ENCODE measurements around the gene SMPDL3A. TPM values are rescaled to one million over a fixed set of nuclear protein-coding genes. Genes with fewer than 3 reads are reported as not detected.

SMPDL3A gene
- total and polyA plus RNA-seq, 2 donors (not counting 1 experiment from before 2014, with no cell fraction given), result 0.21 to 2.0 TPM

DNA sequence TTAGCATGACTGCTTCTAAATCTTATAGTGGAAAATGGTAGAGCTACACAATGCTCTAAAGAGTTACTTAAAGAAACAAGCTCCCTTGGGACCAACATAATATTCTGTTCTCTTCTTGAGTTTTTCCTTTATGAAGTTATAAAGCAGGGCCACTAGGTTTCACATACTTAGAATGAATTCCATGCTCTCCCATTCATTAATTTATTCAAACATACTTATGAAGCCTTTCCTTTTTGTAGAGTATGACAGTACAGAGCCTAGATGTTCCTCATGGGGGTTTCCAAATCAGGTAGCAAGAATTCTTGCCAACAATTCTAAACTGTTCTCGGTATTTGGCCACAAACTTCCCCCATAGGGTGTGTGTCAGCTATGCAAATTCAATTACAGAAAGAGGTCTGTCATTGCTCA is 30.1 kb upstream of the SMPDL3A start:
- POLR2A ChIA-PET, result no interaction called here
- intact Hi-C loops (cut with micrococcal nuclease), result no loop called here
- CTCF ChIA-PET, result interaction anchor here (1.9 kb wide), 1 partner anchor 80 kb away, joined by 4 read pairs; no protein-coding TSS in a partner anchor
- TF ChIP-seq, protein P1, sequence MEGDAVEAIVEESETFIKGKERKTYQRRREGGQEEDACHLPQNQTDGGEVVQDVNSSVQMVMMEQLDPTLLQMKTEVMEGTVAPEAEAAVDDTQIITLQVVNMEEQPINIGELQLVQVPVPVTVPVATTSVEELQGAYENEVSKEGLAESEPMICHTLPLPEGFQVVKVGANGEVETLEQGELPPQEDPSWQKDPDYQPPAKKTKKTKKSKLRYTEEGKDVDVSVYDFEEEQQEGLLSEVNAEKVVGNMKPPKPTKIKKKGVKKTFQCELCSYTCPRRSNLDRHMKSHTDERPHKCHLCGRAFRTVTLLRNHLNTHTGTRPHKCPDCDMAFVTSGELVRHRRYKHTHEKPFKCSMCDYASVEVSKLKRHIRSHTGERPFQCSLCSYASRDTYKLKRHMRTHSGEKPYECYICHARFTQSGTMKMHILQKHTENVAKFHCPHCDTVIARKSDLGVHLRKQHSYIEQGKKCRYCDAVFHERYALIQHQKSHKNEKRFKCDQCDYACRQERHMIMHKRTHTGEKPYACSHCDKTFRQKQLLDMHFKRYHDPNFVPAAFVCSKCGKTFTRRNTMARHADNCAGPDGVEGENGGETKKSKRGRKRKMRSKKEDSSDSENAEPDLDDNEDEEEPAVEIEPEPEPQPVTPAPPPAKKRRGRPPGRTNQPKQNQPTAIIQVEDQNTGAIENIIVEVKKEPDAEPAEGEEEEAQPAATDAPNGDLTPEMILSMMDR (IDR thresholded peaks at IDR 0.05), result no peak
- no peak for TF ChIP-seq EZH2 (IDR thresholded peaks at IDR 0.05; ENCODE audit: borderline replicate concordance, insufficient read depth, low read depth, low read length, poor library complexity, severe bottlenecking)
- DNase-seq, result peak; percentile 25
- no peaks in the 10 kb centered on the region for H3K9me3 ChIP-seq (ENCODE audit: control extremely low read depth in 1 of 3, control insufficient read depth in 2 of 3, insufficient read depth in 1 of 3, low read length in 2 of 3)
- H3K4me1 Mint-ChIP-seq, result peaks cover 8% of the 10 kb centered on the region
- no peak overlapping the region for H3K27ac ChIP-seq (ENCODE audit: low read length in 2 of 2)
- H4K20me1 ChIP-seq (ENCODE audit: control insufficient read depth, insufficient read depth, low read length, poor library complexity, severe bottlenecking), result no peaks in the 10 kb centered on the region
- H3K36me3 ChIP-seq (replicated peaks in 1 of 2; ENCODE audit: control extremely low read depth in 1 of 2, control insufficient read depth in 1 of 2, extremely low read depth in 1 of 2, insufficient read depth in 2 of 2, low read length in 1 of 2), result no peaks in the 10 kb centered on the region
- no peaks in the 10 kb centered on the region for H3K9me3 Mint-ChIP-seq (ENCODE audit: insufficient read depth)
- no CpG with 5 or more reads among the region's 1 CpG for WGBS (ENCODE audit: insufficient coverage)
- H3K4me3 Mint-ChIP-seq, result no peak overlapping the region
- H3K27me3 ChIP-seq (replicated peaks in 1 of 4; ENCODE audit: control extremely low read depth in 1 of 4, control insufficient read depth in 3 of 4, insufficient read depth in 4 of 4, low read length in 3 of 4), result no peaks in the 10 kb centered on the region
- no peaks in the 10 kb centered on the region for H3K79me2 ChIP-seq (ENCODE audit: control insufficient read depth, insufficient read depth, low read length)
- H3K27ac Mint-ChIP-seq, result no peak overlapping the region
- H3K9ac ChIP-seq (ENCODE audit: low read length), result no peak overlapping the region
- H3K4me1 ChIP-seq (ENCODE audit: control insufficient read depth in 2 of 2, insufficient read depth in 2 of 2, low read length in 2 of 2), result no peaks in the 10 kb centered on the region
- peak; percentile 47 for ATAC-seq (ENCODE audit: low read depth)
- H2AFZ ChIP-seq (ENCODE audit: insufficient read depth, low read depth, low read length, poor library complexity, severe bottlenecking), result no peak overlapping the region
- no peak overlapping the region for H3K4me3 ChIP-seq (ENCODE audit: control extremely low read depth in 1 of 5, extremely low read depth in 1 of 5, insufficient read depth in 1 of 5, low read depth in 2 of 5, low read length in 4 of 5)
- no peak overlapping the region for H3K4me2 ChIP-seq (replicated peaks; ENCODE audit: low read depth, low read length, poor library complexity, severe bottlenecking)
- H3K27me3 Mint-ChIP-seq, result no peaks in the 10 kb centered on the region

GRCh38 chr6:122760330-122760729 is 28.7 kb upstream of the SMPDL3A start:
- intact Hi-C loops (cut with micrococcal nuclease), result no loop called here
- H3K79me2 ChIP-seq (ENCODE audit: control insufficient read depth, insufficient read depth, low read length), result no peaks in the 10 kb centered on the region

More at GRCh38 chr6:122760330-122760729, 28.7 kb upstream of the SMPDL3A start:
- H3K4me3 ChIP-seq (ENCODE audit: control extremely low read depth in 1 of 5, extremely low read depth in 1 of 5, insufficient read depth in 1 of 5, low read depth in 2 of 5, low read length in 4 of 5), result no peak overlapping the region
- H2AFZ ChIP-seq (ENCODE audit: insufficient read depth, low read depth, low read length, poor library complexity, severe bottlenecking), result no peak overlapping the region
- H3K27me3 ChIP-seq (replicated peaks in 1 of 4; ENCODE audit: control extremely low read depth in 1 of 4, control insufficient read depth in 3 of 4, insufficient read depth in 4 of 4, low read length in 3 of 4), result no peaks in the 10 kb centered on the region
- ChIA-PET POLR2A (no interaction called here), CTCF (interaction anchor here (1.9 kb wide), 1 partner anchor 79 kb away, joined by 4 read pairs; no protein-coding TSS in a partner anchor)
- no peaks in the 10 kb centered on the region for H3K9me3 ChIP-seq (ENCODE audit: control extremely low read depth in 1 of 3, control insufficient read depth in 2 of 3, insufficient read depth in 1 of 3, low read length in 2 of 3)
- no peaks in the 10 kb centered on the region for H3K9me3 Mint-ChIP-seq (ENCODE audit: insufficient read depth)
- H3K27ac Mint-ChIP-seq, result no peak overlapping the region
- no peaks in the 10 kb centered on the region for H3K36me3 ChIP-seq (replicated peaks in 1 of 2; ENCODE audit: control extremely low read depth in 1 of 2, control insufficient read depth in 1 of 2, extremely low read depth in 1 of 2, insufficient read depth in 2 of 2, low read length in 1 of 2)
- H3K4me1 Mint-ChIP-seq, result peaks cover 8% of the 10 kb centered on the region
- no peak overlapping the region for H3K4me3 Mint-ChIP-seq
- no peaks in the 10 kb centered on the region for H3K27me3 Mint-ChIP-seq
- H3K27ac ChIP-seq (ENCODE audit: low read length in 2 of 2), result no peak overlapping the region
- H3K9ac ChIP-seq (ENCODE audit: low read length), result no peak overlapping the region
- H3K4me1 ChIP-seq (ENCODE audit: control insufficient read depth in 2 of 2, insufficient read depth in 2 of 2, low read length in 2 of 2), result no peaks in the 10 kb centered on the region
- H3K4me2 ChIP-seq (replicated peaks; ENCODE audit: low read depth, low read length, poor library complexity, severe bottlenecking), result no peak overlapping the region
- no peak for ATAC-seq (ENCODE audit: low read depth)
- DNase-seq, result no peak
- H4K20me1 ChIP-seq (ENCODE audit: control insufficient read depth, insufficient read depth, low read length, poor library complexity, severe bottlenecking), result no peaks in the 10 kb centered on the region
- TF ChIP-seq, protein P1 (IDR thresholded peaks at IDR 0.05), result no peak
- TF ChIP-seq EZH2 (IDR thresholded peaks at IDR 0.05; ENCODE audit: borderline replicate concordance, insufficient read depth, low read depth, low read length, poor library complexity, severe bottlenecking), result no peak

Data from B cell (primary cell).